ENCODE data around the gene FAM171A2. TPM values are rescaled to one million over a fixed set of nuclear protein-coding genes. Genes with fewer than 3 reads are reported as not detected.
A peak's percentile ranks its signal among the peaks of the same experiment; 100 is the strongest.
"Not testable (repeated sequence)": the region's sequence is repeated elsewhere in the genome, so short reads cannot be mapped to it uniquely, and the experiment has no call there.

FAM171A2 gene
- total and polyA plus RNA-seq, 4 donors: 12.1 to 120 (median 75.8) TPM

DNA sequence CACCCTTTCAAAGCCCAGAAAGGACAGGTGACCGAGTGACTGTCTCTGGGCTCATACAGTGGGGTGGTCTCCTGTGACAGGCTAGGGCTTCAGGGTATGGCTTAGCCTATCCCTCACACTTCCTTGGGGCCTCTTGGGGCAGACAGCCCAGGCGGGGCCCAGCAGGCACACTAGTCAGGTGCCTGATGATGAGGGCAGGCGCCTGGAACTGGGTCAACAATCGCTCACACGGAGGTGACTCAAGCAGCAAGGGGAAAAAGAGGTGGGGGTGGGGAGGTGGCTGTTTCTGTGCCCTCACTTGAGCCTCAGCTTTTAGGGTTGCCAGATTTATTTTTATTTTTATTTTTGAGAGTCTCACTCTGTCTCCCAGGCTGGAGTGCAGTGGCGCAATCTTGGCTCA, 25.0 kb downstream of the FAM171A2 start:
- H3K36me3 ChIP-seq (ENCODE audit: control insufficient read depth, insufficient read depth, low read length): no peaks in the 10 kb centered on the region
- H3K4me1 ChIP-seq (ENCODE audit: control insufficient read depth, insufficient read depth, low read length): no peaks in the 10 kb centered on the region
- 54% methylated on average over 5 of the region's 6 CpGs for WGBS (ENCODE audit: insufficient coverage)
- peaks cover 3% of the 10 kb centered on the region for H3K27me3 ChIP-seq (ENCODE audit: control insufficient read depth, insufficient read depth, low read length)
- H3K9me3 ChIP-seq (ENCODE audit: control insufficient read depth, insufficient read depth, low read length): no peaks in the 10 kb centered on the region
- H3K4me3 ChIP-seq (ENCODE audit: low read depth, low read length): no peak overlapping the region
- H3K27ac ChIP-seq (ENCODE audit: low read depth, low read length): no peak overlapping the region
- DNase-seq (ENCODE audit: low read depth in 4 of 6, low spot score in 6 of 6): no peak

DNA sequence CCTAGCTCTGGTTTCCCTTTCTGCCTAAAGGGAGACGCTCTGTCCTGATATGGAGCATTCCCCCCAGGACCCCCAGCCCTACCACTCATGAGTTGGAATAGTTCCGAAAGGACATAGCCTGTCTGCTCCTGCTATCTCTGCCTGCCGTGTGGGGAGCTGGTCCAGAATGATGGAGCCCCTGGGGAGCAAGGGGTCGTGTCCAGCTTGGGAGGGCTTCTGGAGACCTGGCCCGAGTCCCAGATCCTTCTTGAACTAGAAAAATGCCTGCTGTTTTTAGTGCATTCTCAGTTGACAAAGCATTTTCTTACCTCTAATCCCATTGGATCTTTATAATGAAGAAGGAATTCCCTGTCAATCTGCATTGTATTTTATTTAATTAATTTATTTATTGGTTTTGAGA, 27.7 kb downstream of the FAM171A2 start:
- H3K27me3 ChIP-seq (ENCODE audit: control insufficient read depth, insufficient read depth, low read length): no peaks in the 10 kb centered on the region
- H3K36me3 ChIP-seq (ENCODE audit: control insufficient read depth, insufficient read depth, low read length): no peaks in the 10 kb centered on the region
- H3K9me3 ChIP-seq (ENCODE audit: control insufficient read depth, insufficient read depth, low read length): no peaks in the 10 kb centered on the region
- H3K4me3 ChIP-seq (ENCODE audit: low read depth, low read length): no peak overlapping the region
- no peak overlapping the region for H3K27ac ChIP-seq (ENCODE audit: low read depth, low read length)
- no peak for DNase-seq (ENCODE audit: low read depth in 4 of 6, low spot score in 6 of 6)
- WGBS (ENCODE audit: insufficient coverage): 24% methylated on average over 4 of the region's 5 CpGs
- H3K4me1 ChIP-seq (ENCODE audit: control insufficient read depth, insufficient read depth, low read length): peaks cover 4% of the 10 kb centered on the region

DNA sequence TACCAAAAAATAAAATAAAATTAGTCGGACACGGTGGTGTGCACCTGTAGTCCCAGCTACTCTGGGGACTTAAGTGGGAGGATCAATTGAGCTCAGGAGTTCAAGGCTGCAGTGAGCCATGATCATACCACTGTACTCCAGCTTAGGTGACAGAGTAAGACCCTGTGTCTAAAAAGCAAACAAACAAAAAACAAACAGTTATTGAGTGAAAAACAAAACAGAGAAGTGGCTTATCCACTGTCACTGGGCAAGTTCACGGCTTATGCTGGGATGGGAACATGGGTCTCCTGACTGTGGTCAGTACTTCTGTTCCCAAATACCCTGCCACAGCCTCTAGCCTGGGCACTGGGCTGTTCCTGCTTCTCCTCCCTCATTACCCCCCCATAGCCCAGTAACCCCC, 28.1 kb downstream of the FAM171A2 start:
- peaks cover 6% of the 10 kb centered on the region for H3K4me1 ChIP-seq (ENCODE audit: control insufficient read depth, insufficient read depth, low read length)
- no peaks in the 10 kb centered on the region for H3K36me3 ChIP-seq (ENCODE audit: control insufficient read depth, insufficient read depth, low read length)
- no peaks in the 10 kb centered on the region for H3K9me3 ChIP-seq (ENCODE audit: control insufficient read depth, insufficient read depth, low read length)
- no peak for DNase-seq (ENCODE audit: low read depth in 4 of 6, low spot score in 6 of 6)
- H3K27me3 ChIP-seq (ENCODE audit: control insufficient read depth, insufficient read depth, low read length): no peaks in the 10 kb centered on the region
- no peak overlapping the region for H3K27ac ChIP-seq (ENCODE audit: low read depth, low read length)
- no peak overlapping the region for H3K4me3 ChIP-seq (ENCODE audit: low read depth, low read length)
- 80% methylated on average over 2 of the region's 3 CpGs for WGBS (ENCODE audit: insufficient coverage)

DNA sequence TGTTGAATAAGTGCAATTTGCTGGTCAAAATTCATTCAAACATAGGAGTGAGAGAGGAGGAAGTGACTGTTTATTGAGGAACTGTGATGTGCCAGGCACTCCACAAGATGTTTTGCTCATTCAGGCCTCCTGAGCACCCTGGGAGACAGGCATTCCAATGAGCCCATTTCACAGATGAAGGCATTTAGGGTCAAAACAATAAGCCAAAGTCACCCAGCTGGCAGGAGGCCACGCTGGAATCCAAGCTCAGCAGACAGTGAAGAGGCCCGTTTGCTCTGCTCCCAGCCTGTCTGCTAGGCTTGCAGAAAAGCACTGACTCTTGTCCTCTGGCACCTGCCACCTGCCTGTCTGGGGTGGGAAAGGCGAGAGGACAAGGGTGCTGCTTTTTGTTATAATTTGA, 28.9 kb downstream of the FAM171A2 start:
- H3K27ac ChIP-seq (ENCODE audit: low read depth, low read length): no peak overlapping the region
- WGBS (ENCODE audit: insufficient coverage): 38% methylated on average over 3 of the region's 3 CpGs
- H3K4me1 ChIP-seq (ENCODE audit: control insufficient read depth, insufficient read depth, low read length): peaks cover 6% of the 10 kb centered on the region
- no peaks in the 10 kb centered on the region for H3K9me3 ChIP-seq (ENCODE audit: control insufficient read depth, insufficient read depth, low read length)
- DNase-seq (ENCODE audit: low read depth in 4 of 6, low spot score in 6 of 6): no peak
- no peaks in the 10 kb centered on the region for H3K27me3 ChIP-seq (ENCODE audit: control insufficient read depth, insufficient read depth, low read length)
- no peaks in the 10 kb centered on the region for H3K36me3 ChIP-seq (ENCODE audit: control insufficient read depth, insufficient read depth, low read length)
- no peak overlapping the region for H3K4me3 ChIP-seq (ENCODE audit: low read depth, low read length)

DNA sequence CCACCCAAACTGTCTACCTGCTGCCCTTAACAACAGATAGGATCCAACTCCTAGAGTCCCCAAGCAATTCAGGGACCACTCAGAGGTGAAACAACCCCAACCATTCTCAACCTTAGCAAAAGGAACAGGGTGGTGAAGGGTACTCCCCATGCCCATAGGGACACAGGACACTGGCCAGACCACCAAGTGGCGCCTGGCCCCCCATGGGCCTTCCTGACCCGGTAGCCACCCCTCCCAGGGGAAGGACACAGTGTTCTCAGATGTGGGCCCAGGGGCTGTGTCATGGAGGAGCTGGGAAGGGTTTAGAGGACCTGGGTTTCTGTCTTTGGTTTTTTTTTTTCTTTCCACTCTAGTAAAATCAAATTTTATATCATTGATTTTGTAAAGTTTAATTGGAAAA, 29.3 kb downstream of the FAM171A2 start:
- no peak for DNase-seq (ENCODE audit: low read depth in 4 of 6, low spot score in 6 of 6)
- Histone ChIP-seq H3K4me1 (ENCODE audit: control insufficient read depth, insufficient read depth, low read length) (peaks cover 6% of the 10 kb centered on the region), H3K9me3 (ENCODE audit: control insufficient read depth, insufficient read depth, low read length) (no peaks in the 10 kb centered on the region), H3K36me3 (ENCODE audit: control insufficient read depth, insufficient read depth, low read length) (no peaks in the 10 kb centered on the region), H3K27me3 (ENCODE audit: control insufficient read depth, insufficient read depth, low read length) (no peaks in the 10 kb centered on the region), H3K4me3 (ENCODE audit: low read depth, low read length) (no peak overlapping the region), H3K27ac (ENCODE audit: low read depth, low read length) (no peak overlapping the region)
- 80% methylated on average over 1 of the region's 2 CpGs for WGBS (ENCODE audit: insufficient coverage)

DNA sequence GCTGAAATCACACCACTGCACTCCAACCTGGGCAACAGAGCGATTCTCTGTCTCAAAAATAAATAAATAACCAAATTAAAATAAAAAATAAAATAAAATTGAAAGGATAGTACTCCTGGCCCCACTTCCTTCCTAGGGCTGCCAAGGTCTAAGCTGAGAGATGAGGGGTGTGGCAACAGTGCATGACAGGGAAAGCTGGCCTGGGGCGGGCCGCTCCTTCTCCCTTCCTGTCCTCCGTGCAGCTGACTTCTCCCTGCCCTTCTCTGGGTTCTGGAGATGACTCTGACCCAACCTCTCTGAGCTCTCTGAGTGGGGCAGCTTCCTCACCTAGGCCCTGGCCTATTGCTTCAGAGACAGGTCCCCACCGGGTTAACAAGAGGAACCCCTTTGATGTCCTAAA, 30.3 kb downstream of the FAM171A2 start:
- no peak overlapping the region for H3K4me3 ChIP-seq (ENCODE audit: low read depth, low read length)
- WGBS (ENCODE audit: insufficient coverage): 71% methylated on average over 3 of the region's 5 CpGs
- DNase-seq (ENCODE audit: low read depth in 4 of 6, low spot score in 6 of 6): no peak
- H3K9me3 ChIP-seq (ENCODE audit: control insufficient read depth, insufficient read depth, low read length): no peaks in the 10 kb centered on the region
- no peak overlapping the region for H3K27ac ChIP-seq (ENCODE audit: low read depth, low read length)
- H3K36me3 ChIP-seq (ENCODE audit: control insufficient read depth, insufficient read depth, low read length): no peaks in the 10 kb centered on the region
- peaks cover 6% of the 10 kb centered on the region for H3K4me1 ChIP-seq (ENCODE audit: control insufficient read depth, insufficient read depth, low read length)
- no peaks in the 10 kb centered on the region for H3K27me3 ChIP-seq (ENCODE audit: control insufficient read depth, insufficient read depth, low read length)

DNA sequence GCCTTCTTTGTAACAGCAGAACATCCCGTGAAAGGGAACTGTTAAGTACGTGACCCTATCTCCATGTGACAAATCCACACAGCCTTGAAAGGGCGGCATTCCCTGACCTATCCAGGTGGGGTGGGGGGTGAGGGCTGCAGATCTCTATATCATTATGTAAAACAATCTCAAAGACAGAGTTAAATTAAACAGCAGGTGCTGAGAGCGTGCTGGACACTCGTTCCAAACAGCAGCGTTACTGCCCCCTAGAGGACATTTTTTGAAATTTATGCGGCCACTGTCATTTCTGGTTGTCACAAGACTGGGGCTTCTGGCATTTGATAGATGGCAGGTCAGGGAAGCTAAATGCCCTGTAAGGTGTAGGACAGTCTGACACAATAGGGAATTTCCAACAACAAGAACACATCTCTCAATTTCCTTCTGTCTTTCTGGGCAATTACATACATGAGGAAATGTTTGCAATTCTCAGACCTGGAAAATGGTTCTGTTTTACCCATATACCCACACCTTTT, 32.3 kb downstream of the FAM171A2 start:
- WGBS (ENCODE audit: insufficient coverage): 0% methylated on average over 4 of the region's 7 CpGs
- Histone ChIP-seq H3K4me1 (ENCODE audit: control insufficient read depth, insufficient read depth, low read length) (peaks cover 15% of the 10 kb centered on the region), H3K9me3 (ENCODE audit: control insufficient read depth, insufficient read depth, low read length) (no peaks in the 10 kb centered on the region), H3K27ac (ENCODE audit: low read depth, low read length) (no peak overlapping the region), H3K4me3 (ENCODE audit: low read depth, low read length) (no peak overlapping the region), H3K27me3 (ENCODE audit: control insufficient read depth, insufficient read depth, low read length) (no peaks in the 10 kb centered on the region), H3K36me3 (ENCODE audit: control insufficient read depth, insufficient read depth, low read length) (no peaks in the 10 kb centered on the region)
- peak in 3 of 6 donors; percentile 68 to 92 (median 91) for DNase-seq (ENCODE audit: low read depth in 4 of 6, low spot score in 6 of 6)

DNA sequence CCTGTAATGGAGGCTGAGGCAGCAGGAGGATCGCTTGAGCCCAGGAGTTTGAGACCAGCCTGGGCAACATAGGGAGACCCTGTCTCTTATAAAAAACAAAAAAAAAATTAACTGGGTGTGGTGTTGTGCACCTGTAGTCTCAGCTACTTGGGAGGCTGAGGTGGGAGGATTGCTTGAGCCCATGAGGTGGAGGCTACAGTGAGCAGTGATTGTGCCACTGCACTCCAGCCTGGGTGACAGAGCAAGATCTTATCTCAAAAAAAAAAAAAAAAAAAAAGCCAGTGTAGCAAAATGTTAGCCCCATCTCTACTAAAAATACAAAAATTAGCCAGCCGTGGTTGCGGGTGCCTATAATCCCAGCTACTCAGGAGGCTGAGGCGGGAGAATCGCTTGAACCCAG, 33.4 kb downstream of the FAM171A2 start:
- not testable (repeated sequence) for DNase-seq (ENCODE audit: low read depth in 4 of 6, low spot score in 6 of 6); H3K27me3 ChIP-seq (ENCODE audit: control insufficient read depth, insufficient read depth, low read length); H3K36me3 ChIP-seq (ENCODE audit: control insufficient read depth, insufficient read depth, low read length); H3K4me3 ChIP-seq (ENCODE audit: low read depth, low read length); H3K27ac ChIP-seq (ENCODE audit: low read depth, low read length); H3K9me3 ChIP-seq (ENCODE audit: control insufficient read depth, insufficient read depth, low read length)
- peaks cover 25% of the 10 kb centered on the region for H3K4me1 ChIP-seq (ENCODE audit: control insufficient read depth, insufficient read depth, low read length)
- WGBS (ENCODE audit: insufficient coverage): no CpG with 5 or more reads among the region's 5 CpGs

DNA sequence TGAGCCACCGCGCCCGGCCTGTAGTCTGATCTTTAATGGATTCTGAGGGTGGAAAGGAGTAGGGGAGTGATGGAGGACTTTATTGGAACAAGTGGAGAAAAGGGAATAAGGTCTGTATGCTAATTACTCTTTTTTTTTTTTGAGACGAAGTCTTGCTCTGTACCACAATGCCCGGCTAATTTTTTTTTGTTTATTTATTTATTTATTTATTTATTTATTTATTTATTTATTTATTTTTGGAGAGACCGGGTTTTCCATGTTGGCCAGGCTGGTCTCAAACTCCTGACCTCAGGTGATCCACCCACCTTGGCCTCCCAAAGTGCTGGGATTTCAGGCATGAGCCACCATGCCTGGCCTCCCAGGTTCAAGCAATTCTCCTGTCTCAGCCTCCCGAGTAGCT, 34.1 kb downstream of the FAM171A2 start:
- H3K27me3 ChIP-seq (ENCODE audit: control insufficient read depth, insufficient read depth, low read length); H3K27ac ChIP-seq (ENCODE audit: low read depth, low read length); DNase-seq (ENCODE audit: low read depth in 4 of 6, low spot score in 6 of 6); H3K36me3 ChIP-seq (ENCODE audit: control insufficient read depth, insufficient read depth, low read length); H3K9me3 ChIP-seq (ENCODE audit: control insufficient read depth, insufficient read depth, low read length); H3K4me3 ChIP-seq (ENCODE audit: low read depth, low read length): not testable (repeated sequence)
- 80% methylated on average over 1 of the region's 7 CpGs for WGBS (ENCODE audit: insufficient coverage)
- H3K4me1 ChIP-seq (ENCODE audit: control insufficient read depth, insufficient read depth, low read length): peaks cover 30% of the 10 kb centered on the region

DNA sequence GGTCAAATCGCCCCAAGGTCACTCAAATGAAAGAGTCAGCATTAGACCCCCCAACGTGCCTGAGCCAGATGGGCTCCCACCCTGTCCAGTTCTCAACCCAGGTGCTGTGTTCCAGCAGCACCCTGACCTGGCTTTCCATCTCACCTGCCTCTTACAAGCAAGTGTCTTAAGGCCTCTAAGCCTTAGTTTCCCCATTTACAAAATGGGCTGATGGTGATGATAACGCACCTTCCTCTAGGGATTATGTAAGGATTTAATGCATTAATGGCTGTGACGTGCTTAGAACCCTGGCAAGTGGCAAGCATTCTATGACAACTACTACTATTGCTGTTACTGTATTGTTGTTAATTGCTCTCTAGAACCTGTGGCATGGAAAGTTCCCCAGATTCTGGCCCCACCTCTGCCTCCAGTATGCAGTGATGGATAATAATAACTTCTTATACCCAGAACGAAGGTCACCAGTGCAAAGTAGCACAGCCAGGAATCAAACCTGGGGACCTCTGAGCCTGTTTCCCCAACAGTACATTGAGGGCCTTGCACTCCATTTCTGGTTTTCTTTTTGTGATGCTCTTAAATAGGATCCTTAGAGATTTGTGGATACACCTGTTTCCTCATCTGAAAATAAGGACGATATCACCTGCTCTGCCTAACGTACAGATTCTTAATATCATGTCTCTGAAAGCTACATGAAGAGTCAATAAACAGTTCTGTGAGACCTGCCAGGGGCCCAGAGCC, 35.8 kb downstream of the FAM171A2 start:
- WGBS (ENCODE audit: insufficient coverage): 69% methylated on average over 4 of the region's 7 CpGs
- Histone ChIP-seq H3K9me3 (ENCODE audit: control insufficient read depth, insufficient read depth, low read length) (no peaks in the 10 kb centered on the region), H3K4me1 (ENCODE audit: control insufficient read depth, insufficient read depth, low read length) (peaks cover 45% of the 10 kb centered on the region), H3K27ac (ENCODE audit: low read depth, low read length) (no peak overlapping the region), H3K36me3 (ENCODE audit: control insufficient read depth, insufficient read depth, low read length) (no peaks in the 10 kb centered on the region), H3K27me3 (ENCODE audit: control insufficient read depth, insufficient read depth, low read length) (peaks cover 2% of the 10 kb centered on the region), H3K4me3 (ENCODE audit: low read depth, low read length) (no peak overlapping the region)
- no peak for DNase-seq (ENCODE audit: low read depth in 4 of 6, low spot score in 6 of 6)
